Neural cell (in vitro differentiated cells): Measurements from ENCODE around the gene PTPRN2. TPM values are rescaled to one million over a fixed set of nuclear protein-coding genes. Genes with fewer than 3 reads are reported as not detected.

Source experiments
- H2AFZ ChIP-seq: fragments of 200-600, 300-800 bp; sonication (generic), shearing (Covaris generic); 2 replicates; pipeline ENCODE4 v1.6.0; 2014; ENCODE audit warnings: low read depth, mild to moderate bottlenecking, antibody characterized with exemption, low read length, moderate library complexity
- H3F3A ChIP-seq: fragments of 200-600 bp; shearing (Covaris generic); 2 replicates; pipeline ENCODE4 v1.6.1; 2016; ENCODE audit warnings: mild to moderate bottlenecking, moderate library complexity, mixed read lengths, antibody characterized with exemption, low read length; ENCODE audit not compliant: insufficient read depth, poor library complexity, severe bottlenecking
- H3K27ac ChIP-seq: fragments of 200-600, 300-800 bp; sonication (generic), shearing (Covaris generic); 2 replicates; pipeline ENCODE4 v1.5.1; 2014; ENCODE audit warnings: mild to moderate bottlenecking, low read length, moderate library complexity
- H3K27me3 ChIP-seq: fragments of 300-800, 200-600 bp; sonication (generic), shearing (Covaris generic); 2 replicates; pipeline ENCODE4 v1.6.0; 2014; ENCODE audit warnings: mild to moderate bottlenecking, low read depth, low read length, moderate library complexity; ENCODE audit not compliant: insufficient read depth
- H3K36me3 ChIP-seq: fragments of 300-800, 200-600 bp; sonication (generic), shearing (Covaris generic); 2 replicates; pipeline ENCODE4 v1.5.1; 2014; ENCODE audit warnings: mild to moderate bottlenecking, antibody characterized with exemption, low read length, moderate library complexity; ENCODE audit not compliant: insufficient read depth
- H3K4me2 ChIP-seq: fragments of 300-800, 200-600 bp; sonication (generic), shearing (Covaris generic); 2 replicates; pipeline ENCODE4 v1.6.0; 2014; ENCODE audit warnings: mild to moderate bottlenecking, low read length
- H3K4me3 ChIP-seq: fragments of 300-800, 200-600 bp; sonication (generic), shearing (Covaris generic); 2 replicates; pipeline ENCODE4 v1.5.1; 2014; ENCODE audit warnings: mild to moderate bottlenecking, low read length, moderate library complexity
- H3K79me2 ChIP-seq: fragments of 200-600 bp; shearing (Covaris generic); replicated peaks from 2 replicates; pipeline ENCODE4 v1.6.0; 2014; ENCODE audit warnings: mild to moderate bottlenecking, low read length, moderate library complexity; ENCODE audit not compliant: insufficient read depth
- H3K9ac ChIP-seq: fragments of 300-800, 200-600 bp; sonication (generic), shearing (Covaris generic); 2 replicates; pipeline ENCODE4 v1.6.1; 2016; ENCODE audit warnings: mild to moderate bottlenecking, low read length, mixed read lengths
- H3K9me2 ChIP-seq: fragments of 200-600 bp; shearing (Covaris generic); 2 replicates; pipeline ENCODE4 v1.6.1; 2016; ENCODE audit warnings: mild to moderate bottlenecking, low read length, mixed read lengths; ENCODE audit not compliant: insufficient read depth
- H3K9me3 ChIP-seq: fragments of 200-600, 300-800 bp; sonication (generic), shearing (Covaris generic); 2 replicates; pipeline ENCODE4 v1.6.1; 2016; ENCODE audit warnings: mild to moderate bottlenecking, mixed run types, low read length, moderate library complexity, mixed read lengths
- H4K20me1 ChIP-seq: fragments of 200-600 bp; shearing (Covaris generic); 2 replicates; pipeline ENCODE4 v1.6.1; 2016; ENCODE audit warnings: mild to moderate bottlenecking, mixed run types; ENCODE audit not compliant: insufficient read depth
- CTCF ChIP-seq: fragments of 450-650 bp; IDR thresholded peaks from 2 replicates; pipeline ENCODE4 v1.5.1; 2014; ENCODE audit warnings: antibody characterized with exemption, mild to moderate bottlenecking, moderate library complexity; ENCODE audit not compliant: poor library complexity, severe bottlenecking
- EP300 ChIP-seq: fragments of 450-650 bp; conservative IDR thresholded peaks from 2 replicates; pipeline ENCODE4 v1.6.1; 2014; ENCODE audit warnings: antibody characterized with exemption, mild to moderate bottlenecking, moderate library complexity; ENCODE audit not compliant: poor library complexity, severe bottlenecking
- EZH2 ChIP-seq: fragments of 200-600, 300-800 bp; shearing (Covaris generic), sonication (generic); IDR thresholded peaks from 2 replicates; pipeline ENCODE4 v1.6.1; 2014; ENCODE audit warnings: antibody characterized with exemption, low read length, borderline replicate concordance, mild to moderate bottlenecking; ENCODE audit not compliant: insufficient read depth, poor library complexity, severe bottlenecking
- MXI1 ChIP-seq: fragments of 450-650 bp; conservative IDR thresholded peaks from 2 replicates; pipeline ENCODE4 v1.6.1; 2014; ENCODE audit warnings: antibody characterized with exemption, mild to moderate bottlenecking; ENCODE audit not compliant: poor library complexity, severe bottlenecking
- POLR2AphosphoS5 ChIP-seq: IDR thresholded peaks from 2 replicates; pipeline ENCODE4 v1.6.1; 2012
- RAD21 ChIP-seq: fragments of 450-650 bp; conservative IDR thresholded peaks from 2 replicates; pipeline ENCODE4 v1.6.1; 2014; ENCODE audit warnings: antibody characterized with exemption, mild to moderate bottlenecking, moderate library complexity
- REST ChIP-seq: IDR thresholded peaks from 2 replicates; pipeline ENCODE4 v1.6.1; 2012; ENCODE audit warnings: borderline replicate concordance
- SMC3 ChIP-seq: fragments of 450-650 bp; conservative IDR thresholded peaks from 2 replicates; pipeline ENCODE4 v1.6.1; 2014; ENCODE audit warnings: antibody characterized with exemption, mild to moderate bottlenecking, moderate library complexity; ENCODE audit not compliant: poor library complexity
- TAF1 ChIP-seq: IDR thresholded peaks from 2 replicates; pipeline ENCODE4 v1.6.1; 2012; ENCODE audit warnings: low read depth
- polyA plus RNA-seq: library from polyadenylated mRNA; depleted of rRNA; stranded (reverse); fragments of >200 nt; gene quantifications from 2 replicates; pipeline ENCODE4 v1.2.3, GENCODE V29; 2014

PTPRN2 gene
- polyA plus RNA-seq, 1 donor from 2014 or later: 31.0 TPM

- H3K9me3 ChIP-seq: no peaks in the 10 kb centered on the region
- H3K9ac ChIP-seq: no peak overlapping the region
- peaks cover 12% of the 10 kb centered on the region for H3K79me2 ChIP-seq
- no peak overlapping the region for H3K4me3 ChIP-seq
- H3K9me2 ChIP-seq: no peaks in the 10 kb centered on the region
- no peak overlapping the region for H3K27ac ChIP-seq
- H2AFZ ChIP-seq: no peak overlapping the region
- no peaks in the 10 kb centered on the region for H4K20me1 ChIP-seq
- TF ChIP-seq REST: no peak
- TF ChIP-seq SMC3: no peak
- TF ChIP-seq CTCF: no peak
- TF ChIP-seq EZH2: no peak
- no peak for TF ChIP-seq EP300
- no peak for TF ChIP-seq MXI1
- no peak for TF ChIP-seq TAF1
- TF ChIP-seq RAD21: no peak
- no peak for TF ChIP-seq POLR2AphosphoS5
- no peaks in the 10 kb centered on the region for H3F3A ChIP-seq
- H3K27me3 ChIP-seq: no peaks in the 10 kb centered on the region
- peaks cover 18% of the 10 kb centered on the region for H3K36me3 ChIP-seq
- no peak overlapping the region for H3K4me2 ChIP-seq
Observed at GRCh38 chr7:157560710-157561522, 1026.7 kb downstream of the PTPRN2 start.

GRCh38 chr7:157560258-157560654, 1027.4 kb downstream of the PTPRN2 start:
- TF ChIP-seq REST (no peak), CTCF (no peak), EZH2 (no peak), EP300 (no peak), TAF1 (no peak), MXI1 (no peak), POLR2AphosphoS5 (no peak)
- Histone ChIP-seq H3K9ac (no peak overlapping the region), H3K36me3 (peaks cover 15% of the 10 kb centered on the region), H3K79me2 (peaks cover 12% of the 10 kb centered on the region), H3K9me3 (no peaks in the 10 kb centered on the region), H3K4me3 (no peak overlapping the region), H3K27ac (no peak overlapping the region), H3F3A (no peaks in the 10 kb centered on the region), H4K20me1 (no peaks in the 10 kb centered on the region), H3K9me2 (no peaks in the 10 kb centered on the region), H2AFZ (no peak overlapping the region), H3K4me2 (no peak overlapping the region), H3K27me3 (no peaks in the 10 kb centered on the region)
